Effector memory CD4-positive, alpha-beta T cell (primary cell): ENCODE measurements around the gene MINDY4.

Experiments used
- DNase-seq, 3 donors: peaks; one replicate each; pipeline ENCODE4 v3.0.0-alpha.2; 2020
- H3K27ac ChIP-seq: 2 replicates; pipeline ENCODE4 v1.7.0; 2013; ENCODE audit warnings: mild to moderate bottlenecking, low read length, moderate library complexity; ENCODE audit not compliant: insufficient read depth, poor library complexity, severe bottlenecking
- H3K27me3 ChIP-seq: replicated peaks from 2 replicates; pipeline ENCODE4 v1.7.0; 2013; ENCODE audit warnings: mild to moderate bottlenecking, low read length; ENCODE audit not compliant: insufficient read depth, control insufficient read depth, poor library complexity, severe bottlenecking
- H3K36me3 ChIP-seq: 2 replicates; pipeline ENCODE4 v1.7.0; 2013; ENCODE audit warnings: mild to moderate bottlenecking, low read length, moderate library complexity; ENCODE audit not compliant: control insufficient read depth, insufficient read depth
- H3K4me1 ChIP-seq: 2 replicates; pipeline ENCODE4 v1.7.0; 2013; ENCODE audit warnings: low read length, mild to moderate bottlenecking; ENCODE audit not compliant: control insufficient read depth, insufficient read depth, poor library complexity, severe bottlenecking
- H3K4me3 ChIP-seq: 2 replicates; pipeline ENCODE4 v1.7.0; 2013; ENCODE audit warnings: low read length, low read depth, mild to moderate bottlenecking; ENCODE audit not compliant: insufficient read depth, poor library complexity, severe bottlenecking
- H3K9me3 ChIP-seq: 2 replicates; pipeline ENCODE4 v1.7.0; 2013; ENCODE audit warnings: mild to moderate bottlenecking, low read length, moderate library complexity; ENCODE audit not compliant: control insufficient read depth

Gene MINDY4

GRCh38 chr7:30941582-30942323 lies 170.5 kb downstream of the MINDY4 start:
- no peak for DNase-seq
- no peaks in the 10 kb centered on the region for H3K27me3 ChIP-seq
- no peaks in the 10 kb centered on the region for H3K36me3 ChIP-seq
- peaks cover 5% of the 10 kb centered on the region for H3K4me1 ChIP-seq
- no peak overlapping the region for H3K4me3 ChIP-seq
- H3K9me3 ChIP-seq = no peaks in the 10 kb centered on the region
- H3K27ac ChIP-seq = no peak overlapping the region
